HepG2 (cell line): Measurements from ENCODE around the gene NOS1AP. TPM values are rescaled to one million over a fixed set of nuclear protein-coding genes. Genes with fewer than 3 reads are reported as not detected.

Experiments
- ADNP ChIP-seq: sonication (generic); formaldehyde crosslinking; IDR thresholded peaks from 2 replicates; pipeline ENCODE4 v1.4.0; 2020; ENCODE audit warnings: missing genetic modification reagents
- CCDC6 ChIP-seq: sonication (generic); formaldehyde crosslinking; IDR thresholded peaks from 2 replicates; pipeline ENCODE4 v1.8.1; 2022; ENCODE audit warnings: mild to moderate bottlenecking, missing genetic modification reagents, moderate library complexity
- ESRRA ChIP-seq: sonication (generic); formaldehyde crosslinking; IDR thresholded peaks from 2 replicates; pipeline ENCODE4 v1.5.1; 2020; ENCODE audit warnings: mild to moderate bottlenecking, low read depth, missing genetic modification reagents
- FOXP1 ChIP-seq, 2 experiments: fragments of 450-650 bp in 1 of 2; IDR thresholded peaks; 2 replicates each; pipeline ENCODE4 v1.6.1; 2017 to 2018; ENCODE audit warnings: antibody characterized with exemption in 1 of 2
- GTF3A ChIP-seq: sonication (generic); formaldehyde crosslinking; conservative IDR thresholded peaks from 2 replicates; pipeline ENCODE4 v1.4.0; 2020; ENCODE audit warnings: mild to moderate bottlenecking, missing genetic modification reagents
- HOXA3 ChIP-seq: sonication (generic); formaldehyde crosslinking; IDR thresholded peaks from 2 replicates; pipeline ENCODE4 v1.5.0; 2020; ENCODE audit warnings: missing genetic modification reagents
- MED8 ChIP-seq: sonication (generic); formaldehyde crosslinking; IDR thresholded peaks from 2 replicates; pipeline ENCODE4 v1.8.1; 2023; ENCODE audit warnings: mild to moderate bottlenecking, missing genetic modification reagents; ENCODE audit not compliant: insufficient replicate concordance
- MLLT10 ChIP-seq: sonication (generic); formaldehyde crosslinking; IDR thresholded peaks from 2 replicates; pipeline ENCODE4 v1.4.0; 2020; ENCODE audit warnings: missing genetic modification reagents
- SOX13 ChIP-seq, 3 experiments: fragments of 450-650 bp in 1 of 3; sonication (generic) in 1 of 3; formaldehyde crosslinking in 1 of 3; IDR thresholded peaks in 2 of 3; conservative IDR thresholded peaks in 1 of 3; 2 replicates each; pipeline versions ENCODE4 v1.5.0 to v1.6.1; 2016 to 2020; ENCODE audit warnings: antibody characterized with exemption in 1 of 3, mild to moderate bottlenecking in 1 of 3, missing compliant biosample characterization in 1 of 3, missing genetic modification reagents in 1 of 3, moderate library complexity in 1 of 3
- SOX6 ChIP-seq, 2 experiments: fragments of 450-650 bp in 1 of 2; sonication (generic) in 1 of 2; formaldehyde crosslinking in 1 of 2; IDR thresholded peaks; 2 replicates each; pipeline versions ENCODE4 v1.4.0 to v1.6.1; 2017 to 2020; ENCODE audit warnings: antibody characterized with exemption in 1 of 2, mild to moderate bottlenecking in 1 of 2, missing genetic modification reagents in 1 of 2
- TOPORS ChIP-seq: sonication (generic); formaldehyde crosslinking; IDR thresholded peaks from 2 replicates; pipeline ENCODE4 v1.8.0; 2023; ENCODE audit warnings: mild to moderate bottlenecking, missing genetic modification reagents
- ZFP41 ChIP-seq: sonication (generic); formaldehyde crosslinking; IDR thresholded peaks from 2 replicates; pipeline ENCODE4 v1.4.0; 2020; ENCODE audit warnings: mild to moderate bottlenecking, missing genetic modification reagents, borderline replicate concordance
- ZFP90 ChIP-seq: sonication (generic); formaldehyde crosslinking; IDR thresholded peaks from 2 replicates; pipeline ENCODE4 v1.8.0; 2022; ENCODE audit warnings: missing genetic modification reagents, mild to moderate bottlenecking, inconsistent platforms, borderline replicate concordance
- ZIK1 ChIP-seq: sonication (generic); formaldehyde crosslinking; IDR thresholded peaks from 2 replicates; pipeline ENCODE4 v1.5.0; 2020; ENCODE audit warnings: mild to moderate bottlenecking, low read depth, missing genetic modification reagents, borderline replicate concordance
- ZNF143 ChIP-seq: sonication (generic); formaldehyde crosslinking; IDR thresholded peaks from 2 replicates; pipeline ENCODE4 v1.4.0; 2020; ENCODE audit warnings: missing genetic modification reagents
- ZNF367 ChIP-seq: sonication (generic); formaldehyde crosslinking; IDR thresholded peaks from 2 replicates; pipeline ENCODE4 v1.4.0; 2020; ENCODE audit warnings: missing genetic modification reagents, borderline replicate concordance
- ZNF605 ChIP-seq: sonication (generic); formaldehyde crosslinking; IDR thresholded peaks from 2 replicates; pipeline ENCODE4 v1.8.0; 2022; ENCODE audit warnings: mild to moderate bottlenecking, missing genetic modification reagents
- ZNF766 ChIP-seq: sonication (generic); formaldehyde crosslinking; IDR thresholded peaks from 2 replicates; pipeline ENCODE4 v1.5.0; 2020; ENCODE audit warnings: missing genetic modification reagents, borderline replicate concordance
- ZNF841 ChIP-seq: sonication (generic); formaldehyde crosslinking; IDR thresholded peaks from 2 replicates; pipeline ENCODE4 v1.8.1; 2023; ENCODE audit warnings: missing genetic modification reagents, borderline replicate concordance
- polyA plus RNA-seq, 8 experiments: library from polyadenylated mRNA; depleted of rRNA in 3 of 8; stranded (reverse) in 7 of 8; unstranded in 1 of 8; fragments of >200 nt; fragmentation: Illumina TruSeq in 4 of 8; extraction: Trizol in 4 of 8; gene quantifications; 2 replicates each; pipeline versions ENCODE4 v1.2.1 to v1.2.3, GENCODE V29; 2011 to 2016; ENCODE audit warnings: low read depth in 4 of 8, missing spikeins in 1 of 8, mixed read lengths in 1 of 8; ENCODE audit not compliant: insufficient read depth in 1 of 8
- total RNA-seq, 5 experiments: library from RNA; depleted of rRNA; stranded (reverse); fragments of >200 nt; fragmentation: Illumina TruSeq; extraction: Trizol; gene quantifications; 2 replicates each; pipeline ENCODE4 v1.2.3, GENCODE V29; 2016; ENCODE audit warnings: low read depth in 1 of 5
- TF ChIP-seq, protein P1 (sequence below): IDR thresholded peaks from 2 replicates; pipeline ENCODE4 v1.6.1; 2016; ENCODE audit warnings: missing biosample characterization, missing genetic modification reagents, low read depth
- TF ChIP-seq, protein P2 (sequence below): sonication (generic); formaldehyde crosslinking; IDR thresholded peaks from 2 replicates; pipeline ENCODE4 v1.8.0; 2022; ENCODE audit warnings: missing genetic modification reagents, low read depth, mild to moderate bottlenecking, borderline replicate concordance
- TF ChIP-seq, protein P3 (sequence below): sonication (generic); formaldehyde crosslinking; IDR thresholded peaks from 2 replicates; pipeline ENCODE4 v1.5.0; 2020; ENCODE audit warnings: missing genetic modification reagents
- TF ChIP-seq, protein P4 (sequence below): sonication (generic); formaldehyde crosslinking; IDR thresholded peaks from 2 replicates; pipeline ENCODE4 v1.5.1; 2020; ENCODE audit warnings: mild to moderate bottlenecking, missing genetic modification reagents

Gene NOS1AP
- total and polyA plus RNA-seq, 2 of the 13 experiments (the other 11 are each of a cell fraction or from before 2014, with no cell fraction given) = 2.0 to 3.3 TPM

DNA sequence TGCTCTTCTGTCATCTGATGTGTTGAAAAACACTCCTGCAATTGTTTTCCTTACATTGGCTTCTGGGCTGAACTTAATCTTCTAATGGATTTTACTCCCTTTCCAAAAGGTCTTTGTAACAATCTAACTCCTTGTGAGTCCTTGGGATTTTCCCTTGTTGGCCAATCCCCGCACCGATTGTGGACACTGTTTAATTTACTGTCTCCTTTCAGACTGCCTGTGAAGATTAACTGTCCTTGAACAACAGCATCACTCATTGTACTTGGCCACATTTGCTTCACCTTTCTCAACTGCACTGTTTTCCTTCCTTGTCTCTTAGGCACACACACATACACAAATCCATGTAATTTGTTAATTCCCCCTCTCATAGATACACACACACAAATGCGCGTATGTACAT lies 186.8 kb downstream of the NOS1AP start (continued):
- no peak for TF ChIP-seq ZNF143
- no peak for TF ChIP-seq SOX13 (IDR thresholded peaks at IDR 0.05)
- TF ChIP-seq SOX13 (CRISPR knock-in tag; conservative IDR thresholded peaks at IDR 0.05 in 1 of 2, IDR thresholded peaks at IDR 0.05 in 1 of 2) = peak in 1 of 2 experiments; percentile 83; a peak in 2 of 4 replicates
- no peak for TF ChIP-seq ZNF841 (CRISPR knock-in tag)
- TF ChIP-seq ESRRA (CRISPR knock-in tag) = no peak
- TF ChIP-seq GTF3A (CRISPR knock-in tag) = no peak
- TF ChIP-seq ZFP41 (CRISPR knock-in tag) = no peak
- TF ChIP-seq, protein P1, sequence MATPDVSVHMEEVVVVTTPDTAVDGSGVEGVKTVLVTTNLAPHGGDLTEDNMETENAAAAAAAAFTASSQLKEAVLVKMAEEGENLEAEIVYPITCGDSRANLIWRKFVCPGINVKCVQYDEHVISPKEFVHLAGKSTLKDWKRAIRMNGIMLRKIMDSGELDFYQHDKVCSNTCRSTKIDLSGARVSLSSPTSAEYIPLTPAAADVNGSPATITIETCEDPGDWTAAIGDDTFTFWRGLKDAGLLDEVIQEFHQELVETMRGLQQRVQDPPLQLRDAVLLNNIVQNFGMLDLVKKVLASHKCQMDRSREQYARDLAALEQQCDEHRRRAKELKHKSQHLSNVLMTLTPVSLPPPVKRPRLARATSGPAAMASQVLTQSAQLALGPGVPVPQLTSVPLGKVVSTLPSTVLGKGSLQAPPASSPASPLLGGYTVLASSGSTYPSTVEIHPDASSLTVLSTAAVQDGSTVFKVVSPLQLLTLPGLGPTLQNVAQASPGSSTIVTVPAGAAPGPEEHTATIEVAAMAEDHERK (CRISPR knock-in tag) = no peak
- TF ChIP-seq, protein P2, sequence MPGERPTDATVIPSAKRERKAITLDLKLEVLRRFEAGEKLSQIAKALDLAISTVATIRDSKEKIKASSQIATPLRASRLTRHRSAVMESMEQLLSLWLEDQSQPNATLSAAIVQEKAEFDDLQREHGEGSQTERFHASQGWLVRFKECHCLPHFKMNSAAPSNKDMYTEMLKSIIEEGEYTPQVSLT (CRISPR knock-in tag) = no peak
- no peak for TF ChIP-seq SOX6 (IDR thresholded peaks at IDR 0.05)
- TF ChIP-seq SOX6 (CRISPR knock-in tag; IDR thresholded peaks at IDR 0.05) = peak; percentile 50; the same call in 1 of the 2 replicates
- no peak for TF ChIP-seq FOXP1 (IDR thresholded peaks at IDR 0.05)
- TF ChIP-seq FOXP1 (CRISPR knock-in tag; IDR thresholded peaks at IDR 0.05) = peak; percentile 44; the same call in 1 of the 2 replicates
- TF ChIP-seq MLLT10 = no peak
- TF ChIP-seq ZNF367 (CRISPR knock-in tag) = no peak
- no peak for TF ChIP-seq ZNF605 (CRISPR knock-in tag)
- TF ChIP-seq, protein P3, sequence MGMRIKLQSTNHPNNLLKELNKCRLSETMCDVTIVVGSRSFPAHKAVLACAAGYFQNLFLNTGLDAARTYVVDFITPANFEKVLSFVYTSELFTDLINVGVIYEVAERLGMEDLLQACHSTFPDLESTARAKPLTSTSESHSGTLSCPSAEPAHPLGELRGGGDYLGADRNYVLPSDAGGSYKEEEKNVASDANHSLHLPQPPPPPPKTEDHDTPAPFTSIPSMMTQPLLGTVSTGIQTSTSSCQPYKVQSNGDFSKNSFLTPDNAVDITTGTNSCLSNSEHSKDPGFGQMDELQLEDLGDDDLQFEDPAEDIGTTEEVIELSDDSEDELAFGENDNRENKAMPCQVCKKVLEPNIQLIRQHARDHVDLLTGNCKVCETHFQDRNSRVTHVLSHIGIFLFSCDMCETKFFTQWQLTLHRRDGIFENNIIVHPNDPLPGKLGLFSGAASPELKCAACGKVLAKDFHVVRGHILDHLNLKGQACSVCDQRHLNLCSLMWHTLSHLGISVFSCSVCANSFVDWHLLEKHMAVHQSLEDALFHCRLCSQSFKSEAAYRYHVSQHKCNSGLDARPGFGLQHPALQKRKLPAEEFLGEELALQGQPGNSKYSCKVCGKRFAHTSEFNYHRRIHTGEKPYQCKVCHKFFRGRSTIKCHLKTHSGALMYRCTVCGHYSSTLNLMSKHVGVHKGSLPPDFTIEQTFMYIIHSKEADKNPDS (CRISPR knock-in tag) = no peak
- TF ChIP-seq ZFP90 (CRISPR knock-in tag) = no peak
- TF ChIP-seq ZNF766 (CRISPR knock-in tag) = no peak
- TF ChIP-seq, protein P4, sequence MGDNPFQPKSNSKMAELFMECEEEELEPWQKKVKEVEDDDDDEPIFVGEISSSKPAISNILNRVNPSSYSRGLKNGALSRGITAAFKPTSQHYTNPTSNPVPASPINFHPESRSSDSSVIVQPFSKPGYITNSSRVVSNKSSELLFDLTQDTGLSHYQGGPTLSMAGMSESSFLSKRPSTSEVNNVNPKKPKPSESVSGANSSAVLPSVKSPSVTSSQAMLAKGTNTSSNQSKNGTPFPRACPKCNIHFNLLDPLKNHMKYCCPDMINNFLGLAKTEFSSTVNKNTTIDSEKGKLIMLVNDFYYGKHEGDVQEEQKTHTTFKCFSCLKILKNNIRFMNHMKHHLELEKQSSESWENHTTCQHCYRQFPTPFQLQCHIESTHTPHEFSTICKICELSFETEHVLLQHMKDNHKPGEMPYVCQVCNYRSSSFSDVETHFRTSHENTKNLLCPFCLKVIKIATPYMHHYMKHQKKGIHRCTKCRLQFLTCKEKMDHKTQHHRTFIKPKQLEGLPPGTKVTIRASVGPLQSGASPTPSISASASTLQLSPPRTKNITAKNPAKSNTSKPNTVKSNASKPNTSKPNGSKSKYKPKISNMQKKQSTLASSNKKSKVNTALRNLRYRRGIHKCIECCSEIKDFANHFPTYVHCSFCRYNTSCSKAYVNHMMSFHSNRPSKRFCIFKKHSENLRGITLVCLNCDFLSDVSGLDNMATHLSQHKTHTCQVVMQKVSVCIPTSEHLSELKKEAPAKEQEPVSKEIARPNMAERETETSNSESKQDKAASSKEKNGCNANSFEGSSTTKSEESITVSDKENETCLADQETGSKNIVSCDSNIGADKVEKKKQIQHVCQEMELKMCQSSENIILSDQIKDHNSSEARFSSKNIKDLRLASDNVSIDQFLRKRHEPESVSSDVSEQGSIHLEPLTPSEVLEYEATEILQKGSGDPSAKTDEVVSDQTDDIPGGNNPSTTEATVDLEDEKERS (CRISPR knock-in tag) = 0 out of 2 replicates have a peak, but pooled peaks have one; percentile 44
- 0 out of 2 replicates have a peak, but pooled peaks have one; percentile 14 for TF ChIP-seq HOXA3 (CRISPR knock-in tag)
- no peak for TF ChIP-seq TOPORS (CRISPR knock-in tag)
- no peak for TF ChIP-seq CCDC6 (CRISPR knock-in tag)
- no peak for TF ChIP-seq ZIK1
- TF ChIP-seq ADNP (CRISPR knock-in tag) = no peak
- no peak for TF ChIP-seq MED8 (CRISPR knock-in tag)
